IPS DF 19.7 (cell line): ENCODE results near the gene DLGAP1.
"Not testable (repeated sequence)": the region's sequence is repeated elsewhere in the genome, so short reads cannot be mapped to it uniquely, and the experiment has no call there.

ENCODE experiments used
- DNase-seq: peaks from one replicate; pipeline ENCODE4 v3.0.0-alpha.2; 2013; ENCODE audit warnings: low read depth, low spot score

Gene DLGAP1

DNA sequence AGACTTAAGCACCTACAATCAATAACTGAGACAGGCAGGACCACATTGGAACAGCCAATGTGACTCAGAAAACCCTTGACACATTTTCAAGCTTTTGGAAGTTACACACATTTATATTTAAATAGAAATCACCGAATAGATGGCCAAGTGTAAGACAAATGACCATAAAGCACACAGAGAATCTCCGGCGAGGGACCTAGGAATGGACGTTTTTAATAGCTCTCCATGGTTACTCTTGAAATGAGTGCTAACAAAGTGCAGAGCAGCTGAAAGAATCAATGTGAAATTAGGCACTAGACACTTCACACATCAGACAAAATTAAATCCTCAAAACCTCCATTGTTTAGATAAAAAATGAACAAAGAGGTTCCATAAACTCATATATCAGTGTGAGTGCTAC lies 376.9 kb downstream of the DLGAP1 start:
- no peak for DNase-seq

DNA sequence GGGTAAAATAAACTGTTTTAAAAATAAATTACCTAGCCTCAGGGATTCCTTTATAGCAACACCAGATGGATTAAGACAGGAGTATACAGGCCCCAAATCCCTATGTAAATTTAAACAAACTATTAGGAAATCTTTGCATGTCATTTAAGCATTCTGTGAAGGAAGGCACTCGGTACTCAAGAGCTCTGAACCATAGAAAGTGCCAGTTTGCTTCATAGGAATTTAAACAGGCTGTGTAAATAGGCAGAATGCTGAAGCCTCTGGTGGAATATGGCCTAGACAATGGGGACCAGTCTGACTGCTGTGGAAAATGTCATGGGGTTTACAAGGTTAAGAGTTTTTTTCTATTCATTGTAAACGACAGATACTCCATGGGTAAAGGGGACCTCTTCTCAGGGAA lies 377.4 kb downstream of the DLGAP1 start:
- DNase-seq: no peak

DNA sequence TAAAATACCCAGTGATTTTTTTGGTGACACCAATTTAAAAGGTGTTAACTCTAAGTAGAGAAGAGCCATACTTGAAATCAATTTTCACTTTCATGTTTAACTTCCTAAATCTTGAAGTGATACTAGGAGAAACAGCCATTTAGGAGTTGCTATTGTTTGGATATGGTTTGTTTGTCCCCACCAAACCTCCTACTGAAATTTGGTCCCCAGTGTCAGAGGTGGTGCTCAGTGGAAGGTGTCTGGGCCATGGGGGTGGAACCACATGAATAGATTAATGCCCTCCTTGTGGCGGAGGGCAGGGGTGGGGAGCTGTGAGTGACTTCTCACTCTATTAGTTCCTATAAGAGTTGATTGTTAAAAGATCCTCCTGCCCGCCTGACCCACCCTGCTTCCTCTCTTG lies 377.9 kb downstream of the DLGAP1 start:
- DNase-seq: no peak

DNA sequence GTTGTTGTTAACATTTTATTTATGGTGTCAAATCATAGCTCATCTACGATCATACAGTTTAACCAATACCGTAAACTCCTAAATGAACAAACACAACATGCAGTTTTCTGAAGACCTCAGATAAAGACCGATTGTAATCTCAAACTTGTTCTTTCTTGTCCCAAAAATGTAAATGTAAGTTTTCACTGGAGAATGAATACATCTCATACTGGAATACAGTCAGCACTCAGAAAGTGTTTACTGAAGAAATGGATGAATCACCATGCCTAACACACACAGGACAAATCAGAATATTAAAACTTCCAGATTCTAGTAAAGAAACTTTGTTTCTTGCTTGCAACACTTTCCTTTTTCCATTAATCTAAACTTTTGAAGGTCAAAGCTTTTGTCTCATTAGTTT lies 380.5 kb downstream of the DLGAP1 start:
- no peak for DNase-seq

DNA sequence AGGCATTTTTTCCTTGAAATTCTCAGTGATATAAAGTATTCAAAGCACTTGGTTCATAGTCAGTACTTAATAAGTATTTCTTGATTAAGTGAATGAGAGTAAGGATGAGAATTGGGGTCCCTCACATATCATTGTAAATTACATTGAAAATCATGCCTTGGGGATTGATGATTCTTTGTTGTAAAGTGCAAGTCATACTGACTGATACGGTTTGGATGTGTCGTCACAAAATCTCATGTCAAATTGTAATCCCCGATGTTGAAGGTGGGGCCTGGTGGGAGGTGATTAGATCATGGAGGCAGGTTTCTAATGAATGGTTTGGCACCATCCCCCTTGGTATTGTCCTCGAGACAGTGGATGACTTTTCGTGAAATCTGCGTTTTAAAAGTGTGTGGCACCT lies 385.9 kb downstream of the DLGAP1 start:
- no peak for DNase-seq

DNA sequence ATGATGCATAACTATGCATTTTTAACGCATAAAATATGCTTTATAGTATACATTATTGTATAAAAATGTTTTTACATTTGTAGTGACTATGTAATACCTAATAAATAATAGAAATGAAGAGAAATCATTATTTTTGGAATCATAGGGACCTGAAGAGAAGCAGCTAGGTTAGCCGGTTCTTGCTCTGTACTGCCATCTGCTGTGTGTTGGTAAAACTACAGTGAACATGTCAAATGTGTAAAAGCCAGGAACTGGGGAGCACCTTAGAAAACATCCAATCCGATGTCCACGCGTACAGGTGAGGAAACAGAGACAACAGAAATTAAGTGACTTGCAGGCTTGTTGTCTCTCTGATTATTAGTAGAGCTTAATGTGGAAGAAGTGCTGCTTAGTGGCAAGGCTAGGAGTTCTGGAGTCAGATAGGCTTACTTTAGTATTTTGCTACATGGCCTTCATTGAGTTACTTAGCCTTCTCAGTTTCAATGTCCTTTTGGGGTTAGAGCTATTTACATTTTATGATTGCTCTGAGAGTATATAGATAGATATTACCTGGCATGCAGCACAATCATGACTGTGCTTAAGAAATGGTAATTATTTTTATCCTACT lies 386.5 kb downstream of the DLGAP1 start:
- peak; percentile 56 for DNase-seq

DNA sequence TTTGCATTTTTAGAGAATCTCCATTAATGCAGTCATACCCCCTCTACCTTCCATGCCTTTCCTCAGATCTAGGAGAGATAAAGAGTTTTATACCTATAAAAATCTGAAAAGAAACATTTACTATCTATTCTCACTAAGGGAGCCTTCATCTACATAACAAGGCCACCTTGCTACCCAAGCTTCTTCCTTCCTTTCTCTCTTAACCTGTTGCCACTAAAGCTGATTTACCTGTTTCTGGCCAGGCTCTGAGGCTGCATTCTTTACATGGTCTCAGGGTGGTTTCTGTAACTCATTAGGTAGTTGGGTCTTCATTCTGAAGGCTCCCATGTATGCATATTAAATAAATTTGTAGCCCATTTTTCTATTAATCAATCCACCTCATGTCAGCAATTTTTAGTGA lies 391.6 kb downstream of the DLGAP1 start:
- no peak for DNase-seq

DNA sequence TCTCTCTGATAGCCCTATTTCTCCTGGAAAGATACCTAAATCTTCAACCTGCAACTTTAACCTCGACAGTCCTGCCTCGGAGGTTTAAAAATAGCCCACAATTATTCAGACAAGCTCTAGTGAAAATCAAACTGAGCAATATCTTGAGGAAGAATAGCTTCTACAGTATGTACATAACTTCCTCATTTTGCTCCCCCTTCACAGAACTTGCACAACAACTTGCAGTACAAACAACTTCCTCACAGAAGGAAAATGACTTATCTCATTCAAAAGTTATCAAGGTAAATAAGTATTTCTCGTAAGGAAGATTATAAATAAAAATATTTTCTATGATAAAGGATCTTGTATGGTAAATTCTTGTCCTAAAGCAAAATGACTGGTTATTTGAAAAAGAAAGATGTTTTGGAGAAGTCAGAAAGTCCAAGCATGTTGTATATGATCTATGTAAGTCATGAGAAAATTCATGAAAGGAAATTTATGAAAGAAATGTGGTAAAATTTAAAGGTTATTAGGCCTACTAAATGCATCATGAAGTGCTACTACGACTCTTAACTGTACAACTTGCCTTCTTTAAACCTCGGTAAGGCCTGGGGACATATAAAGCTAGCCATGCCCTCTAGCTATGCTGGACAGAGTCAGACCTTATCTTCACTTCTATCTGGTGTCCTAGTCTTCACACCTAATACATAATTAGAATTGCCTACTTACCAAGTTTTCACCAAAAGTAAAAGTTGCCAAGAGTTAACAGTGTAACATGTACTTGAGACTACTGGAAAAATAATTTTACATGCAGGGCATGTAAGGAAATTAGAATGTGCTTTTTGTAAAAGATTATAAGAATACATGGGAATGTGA lies 394.5 kb downstream of the DLGAP1 start:
- no peak for DNase-seq

DNA sequence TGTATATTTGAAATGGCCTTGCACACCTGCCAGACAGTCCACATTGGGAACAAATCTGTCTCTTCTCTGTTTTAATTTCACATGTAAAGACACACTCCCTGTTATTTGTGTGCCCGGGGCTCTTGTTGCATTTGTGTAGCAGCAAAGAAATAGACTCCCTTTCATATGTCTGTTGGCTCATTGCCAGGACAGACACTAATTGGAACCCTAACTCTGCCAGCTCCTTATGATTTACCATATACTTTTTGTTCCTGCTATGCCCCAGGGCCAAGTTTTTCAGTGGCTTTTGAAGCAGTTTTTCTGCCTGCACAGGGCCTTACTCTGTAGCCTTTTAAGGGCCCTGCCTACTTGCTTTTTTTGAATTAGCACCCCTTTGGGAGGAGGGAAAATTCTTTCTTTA lies 396.9 kb downstream of the DLGAP1 start:
- DNase-seq: no peak

DNA sequence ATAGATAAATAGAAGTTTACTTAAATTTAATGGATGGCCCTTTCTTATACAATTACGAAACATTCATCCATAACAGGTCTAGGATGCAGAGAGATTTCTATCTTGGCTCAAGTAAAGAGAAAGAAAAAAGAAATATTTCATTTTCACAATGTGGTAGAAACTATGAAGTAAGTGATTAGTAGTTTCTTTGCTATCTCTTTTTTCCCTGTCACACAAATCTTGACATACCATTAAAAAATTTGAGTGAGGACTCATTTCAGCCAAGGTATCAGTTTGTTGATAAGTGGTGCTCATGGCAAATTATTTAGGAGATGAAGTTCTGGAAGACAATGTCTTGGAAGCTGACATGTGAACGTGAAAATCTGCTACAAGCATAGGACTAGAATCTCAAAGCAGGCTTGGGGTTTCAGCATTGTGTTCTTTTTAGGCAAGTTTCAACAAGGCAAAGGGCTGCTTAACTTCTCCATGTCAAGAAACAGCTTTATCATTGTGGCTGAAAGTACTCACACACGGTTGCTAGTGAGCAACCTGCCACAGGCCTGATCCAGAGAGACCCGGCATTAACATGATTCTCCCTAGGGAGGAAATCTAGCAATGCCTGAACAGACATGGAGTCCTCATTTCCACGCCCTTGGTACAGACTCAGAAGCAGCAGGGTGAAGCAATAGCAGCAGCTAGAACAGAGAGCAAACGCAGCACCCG lies 414.6 kb downstream of the DLGAP1 start:
- DNase-seq: no peak

DNA sequence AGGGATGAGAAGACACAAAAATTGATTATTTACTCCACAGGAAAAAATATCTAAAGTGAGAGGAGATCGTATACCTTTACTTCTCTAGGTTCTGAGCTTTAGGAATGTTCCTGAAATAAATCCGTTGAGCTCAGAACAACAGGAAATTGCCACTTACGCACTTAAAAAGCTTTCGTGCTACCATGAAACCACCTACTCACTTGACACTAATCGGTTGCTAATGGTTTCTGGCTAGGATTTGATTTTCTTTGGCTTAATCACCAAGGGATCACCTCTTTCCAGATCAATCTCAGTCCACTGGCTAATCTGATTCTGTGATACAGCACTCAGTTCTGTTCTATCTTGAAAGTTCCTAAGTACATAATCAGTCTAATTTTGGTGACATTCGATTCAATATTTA lies 419.6 kb downstream of the DLGAP1 start:
- DNase-seq: peak; percentile 17

DNA sequence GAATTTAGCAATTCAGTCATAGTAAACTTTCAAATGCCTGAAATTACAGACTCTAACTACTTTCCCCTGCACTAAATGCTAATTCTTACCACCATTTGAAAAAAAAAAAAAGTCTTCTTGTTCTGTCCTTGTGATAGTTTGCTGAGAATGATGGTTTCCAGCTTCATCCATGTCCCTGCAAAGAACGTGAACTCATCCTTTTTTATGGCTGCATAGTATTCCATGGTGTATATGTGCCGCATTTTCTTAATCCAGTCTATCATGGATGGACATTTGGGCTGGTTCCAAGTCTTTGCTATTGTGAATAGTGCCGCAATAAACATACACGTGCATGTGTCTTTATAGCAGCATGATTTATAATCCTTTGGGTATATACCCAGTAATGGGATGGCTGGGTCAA lies 420.3 kb downstream of the DLGAP1 start:
- DNase-seq: not testable (repeated sequence)

DNA sequence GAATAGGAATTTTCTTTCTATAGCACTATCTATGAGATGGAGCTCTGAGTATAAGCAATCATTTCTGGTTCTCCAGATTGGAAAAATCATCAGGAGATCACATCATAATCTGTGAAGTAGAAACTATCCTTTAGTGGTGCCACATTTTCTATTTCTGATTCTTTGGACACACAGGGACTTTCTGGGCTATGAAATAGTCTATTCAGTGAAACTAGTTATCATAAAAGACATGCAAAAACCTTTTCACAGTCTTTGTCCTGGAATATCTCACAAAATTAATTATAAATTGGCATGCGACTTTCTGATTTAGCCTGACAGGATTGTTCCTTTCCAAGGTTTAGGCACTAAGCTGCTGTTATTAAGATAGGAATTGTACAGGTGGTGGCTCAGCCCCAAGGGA lies 428.6 kb downstream of the DLGAP1 start:
- no peak for DNase-seq

DNA sequence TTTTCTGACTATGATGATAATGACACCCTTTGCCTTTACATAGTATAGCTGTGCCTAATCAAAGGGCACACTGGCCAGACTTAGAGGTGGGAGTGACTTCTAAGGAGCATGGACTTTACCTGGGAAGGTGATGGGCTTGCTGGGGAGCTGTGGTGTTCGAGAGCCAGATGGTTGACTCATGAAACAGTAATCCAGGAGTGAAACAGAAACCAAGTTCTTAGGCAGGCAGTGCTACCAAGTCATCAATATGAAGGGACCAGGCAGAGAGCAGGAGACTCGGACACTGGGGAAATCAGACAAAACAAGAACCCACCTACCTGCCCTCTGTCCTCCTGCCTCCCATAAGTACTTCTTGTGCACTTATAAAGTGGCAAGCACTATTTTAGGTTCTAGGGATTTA lies 430.4 kb downstream of the DLGAP1 start:
- DNase-seq: no peak

DNA sequence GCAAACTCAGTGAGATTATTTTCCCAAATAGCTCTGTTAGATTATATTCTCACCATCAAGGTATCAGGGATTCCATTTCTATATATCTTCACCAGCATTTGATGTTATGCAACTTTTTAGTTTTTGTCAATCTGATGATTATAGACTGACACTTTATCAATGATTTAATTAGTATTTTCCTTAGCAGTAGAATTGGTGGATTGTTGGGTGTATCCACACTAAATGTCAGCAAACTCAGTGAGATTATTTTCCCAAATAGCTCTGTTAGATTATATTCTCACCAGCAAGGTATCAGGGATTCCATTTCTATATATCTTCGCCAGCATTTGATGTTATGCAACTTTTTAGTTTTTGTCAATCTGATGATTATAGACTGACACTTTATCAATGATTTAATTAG lies 432.4 kb downstream of the DLGAP1 start:
- DNase-seq: not testable (repeated sequence)

DNA sequence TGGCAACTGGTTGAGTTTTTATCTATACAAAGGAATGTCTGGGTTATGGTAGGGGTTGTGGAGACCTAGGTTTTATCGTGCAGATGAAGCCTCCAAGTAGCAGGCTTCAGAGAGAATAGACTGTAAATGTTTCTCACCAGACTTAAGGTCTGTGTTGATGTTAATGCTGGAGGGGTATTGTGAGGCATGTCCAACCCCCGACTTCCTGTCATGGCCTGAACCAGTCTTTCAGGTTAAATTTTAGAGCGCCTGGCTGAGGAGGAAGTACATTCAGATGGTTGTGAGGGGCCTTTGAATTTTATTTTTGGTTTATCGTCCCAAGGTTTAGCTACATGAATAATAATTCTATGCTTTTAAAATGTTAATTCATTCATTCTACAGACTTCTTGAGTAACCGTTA lies 435.1 kb downstream of the DLGAP1 start:
- DNase-seq: peak; percentile 45

DNA sequence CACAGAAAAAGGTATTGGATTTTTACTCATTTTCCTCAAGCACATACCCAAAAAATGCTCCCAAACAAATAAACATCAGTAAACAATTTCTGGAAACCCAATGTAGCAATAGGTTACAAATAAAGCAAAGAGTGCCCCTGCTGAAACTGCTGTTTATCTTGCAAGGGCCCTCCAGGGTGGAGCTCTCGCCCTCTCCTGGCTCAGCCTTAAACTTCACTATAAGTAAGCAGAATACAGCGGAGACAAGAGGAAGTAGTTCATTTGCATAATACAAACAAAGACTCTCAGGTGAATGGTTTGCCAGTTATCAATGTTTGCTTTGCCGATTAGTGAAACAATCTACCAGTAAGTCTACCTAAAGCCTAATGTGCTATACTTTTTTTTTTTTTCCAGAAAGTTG lies 437.6 kb downstream of the DLGAP1 start:
- peak; percentile 50 for DNase-seq

DNA sequence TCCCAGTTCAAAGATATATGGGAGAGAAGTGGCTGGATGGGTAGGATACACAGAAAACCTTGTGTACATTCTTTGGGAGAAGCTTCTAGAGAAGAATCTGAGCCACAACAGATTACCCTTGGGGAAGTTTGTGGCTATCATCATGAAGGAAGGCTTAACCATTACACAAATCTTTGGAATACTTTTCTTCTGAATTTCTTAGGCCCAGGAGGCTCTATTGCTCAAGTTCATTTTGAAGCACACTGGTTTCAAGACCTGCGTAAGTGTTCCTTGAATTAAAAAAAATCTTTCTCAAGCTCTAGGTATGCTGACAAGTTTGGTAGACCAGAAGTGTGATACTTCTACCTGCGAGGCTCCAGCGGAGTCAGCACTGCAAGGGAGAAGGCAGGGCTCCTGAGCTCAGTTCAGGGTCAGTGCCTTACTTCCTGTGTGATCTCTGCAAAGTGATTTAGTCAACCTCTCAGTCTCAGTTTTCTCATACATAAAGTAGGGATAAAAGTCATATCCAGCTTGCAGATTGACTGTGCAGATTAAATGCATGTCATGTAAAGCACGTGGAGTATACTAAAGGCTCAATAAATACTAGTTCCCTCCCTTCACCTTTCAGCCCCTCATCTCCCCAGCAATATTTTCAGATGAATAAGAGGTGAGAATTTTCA lies 438.6 kb downstream of the DLGAP1 start:
- no peak for DNase-seq

DNA sequence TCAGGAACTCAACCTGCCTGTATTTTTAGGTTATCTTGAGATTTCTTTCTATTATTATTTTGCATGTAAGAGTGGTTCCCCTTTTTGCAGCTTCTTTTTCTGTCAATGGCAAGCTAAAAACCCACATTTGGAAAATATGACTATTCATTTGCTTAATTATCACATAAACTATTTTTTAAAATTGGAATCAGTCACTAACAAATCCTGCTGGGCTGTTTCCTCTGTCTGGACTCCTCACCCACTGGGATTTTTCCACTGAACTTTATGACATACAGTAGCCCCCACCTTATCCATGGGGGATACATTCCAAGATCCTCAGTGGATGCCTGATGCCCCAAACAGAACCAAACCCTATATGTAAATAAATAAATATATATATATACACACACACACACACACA lies 447.3 kb downstream of the DLGAP1 start:
- no peak for DNase-seq

DNA sequence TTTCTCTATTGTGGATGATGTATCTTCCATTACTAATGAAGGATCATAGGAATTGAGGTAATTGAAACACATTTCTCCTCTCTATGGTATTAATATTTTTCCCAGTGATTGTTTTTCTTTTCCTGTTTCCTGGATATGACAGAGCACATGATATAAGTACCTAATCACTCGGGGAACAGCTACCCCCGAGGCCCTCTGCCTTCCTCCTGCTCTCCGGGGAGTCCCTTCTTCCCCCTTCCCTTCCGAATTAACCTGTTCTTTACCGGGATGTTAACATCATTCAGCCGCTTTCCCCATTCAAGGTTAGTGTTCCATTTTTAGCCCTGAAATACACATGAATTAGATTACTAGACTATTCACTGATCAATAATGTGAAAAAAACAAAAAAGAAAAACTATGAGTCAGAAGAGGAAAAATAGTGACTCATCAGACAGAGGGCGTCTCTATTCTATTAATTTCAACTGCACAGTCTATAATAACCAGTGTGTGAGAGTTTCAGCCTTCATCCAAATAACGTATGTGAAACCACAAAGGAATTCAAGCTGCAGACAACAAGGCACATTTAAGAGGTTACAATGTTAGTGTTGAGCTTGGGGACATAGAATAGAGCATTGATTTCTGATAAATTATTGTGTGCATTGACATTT lies 450.8 kb downstream of the DLGAP1 start:
- no peak for DNase-seq

DNA sequence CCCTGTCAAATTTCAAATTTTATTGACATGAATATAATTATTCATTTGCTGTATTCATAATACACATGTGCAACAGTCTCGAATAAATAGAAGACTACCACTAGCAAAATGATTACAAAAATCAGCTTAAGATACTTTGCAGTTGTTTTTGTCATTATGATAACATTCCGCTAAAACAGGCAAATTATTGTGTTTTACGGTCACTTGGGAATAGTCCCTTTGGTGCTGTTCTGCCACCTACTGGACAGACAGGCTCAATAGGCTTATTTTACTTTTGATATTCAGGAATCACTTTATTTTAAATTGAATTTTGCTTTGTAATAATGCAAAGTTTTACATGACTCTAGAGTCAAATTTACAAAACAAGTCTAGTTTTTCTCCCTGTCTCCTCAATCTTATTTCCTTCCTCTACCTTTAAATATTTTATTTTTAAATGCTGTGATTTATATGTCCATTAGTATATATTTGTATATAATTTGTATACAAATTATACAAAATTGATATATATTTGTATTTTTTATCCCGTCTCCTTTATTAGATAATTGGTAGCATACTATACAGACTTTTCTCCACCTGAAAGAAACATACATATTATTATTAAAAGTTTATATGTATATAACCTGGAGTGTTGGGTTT lies 456.3 kb downstream of the DLGAP1 start:
- no peak for DNase-seq
